Amniotic stem cell (primary cell): ENCODE data around the gene GAREM1.
"Not testable (repeated sequence)": the region's sequence is repeated elsewhere in the genome, so short reads cannot be mapped to it uniquely, and the experiment has no call there.

ENCODE experiments used
- DNase-seq: peaks from one replicate; lab custom pipeline; 2025; lab: John Stamatoyannopoulos, UW

The GAREM1 gene

GRCh38 chr18:32371384-32371783 lies 99.3 kb downstream of the GAREM1 start:
- no peak for DNase-seq

- DNase-seq = no peak
These were observed 101.7 kb downstream of the GAREM1 start for GRCh38 chr18:32368991-32369390.

- no peak for DNase-seq
These were observed 102.5 kb downstream of the GAREM1 start for GRCh38 chr18:32368170-32368569.

GRCh38 chr18:32366586-32367538 lies 103.8 kb downstream of the GAREM1 start:
- no peak for DNase-seq

GRCh38 chr18:32362484-32362883 lies 108.2 kb downstream of the GAREM1 start:
- DNase-seq = no peak

- DNase-seq = no peak
These were observed 109.9 kb downstream of the GAREM1 start for GRCh38 chr18:32360682-32361345.

- DNase-seq = no peak
These were observed 112.2 kb downstream of the GAREM1 start for GRCh38 chr18:32358529-32358928.

GRCh38 chr18:32358075-32358474 lies 112.6 kb downstream of the GAREM1 start:
- DNase-seq = no peak

- no peak for DNase-seq
These were observed 114.8 kb downstream of the GAREM1 start for GRCh38 chr18:32355896-32356295.

GRCh38 chr18:32354518-32354917 lies 116.2 kb downstream of the GAREM1 start:
- DNase-seq = no peak

GRCh38 chr18:32353257-32353656 lies 117.4 kb downstream of the GAREM1 start:
- DNase-seq = no peak

- no peak for DNase-seq
These were observed 119.7 kb downstream of the GAREM1 start for GRCh38 chr18:32351032-32351431.

- DNase-seq = peak; percentile 83
These were observed 120.8 kb downstream of the GAREM1 start for GRCh38 chr18:32349728-32350395.

GRCh38 chr18:32346671-32347070 lies 124.0 kb downstream of the GAREM1 start:
- no peak for DNase-seq

GRCh38 chr18:32343634-32344033 lies 127.0 kb downstream of the GAREM1 start:
- DNase-seq = no peak

GRCh38 chr18:32341112-32341511 lies 129.6 kb downstream of the GAREM1 start:
- not testable (repeated sequence) for DNase-seq

- DNase-seq = no peak
These were observed 131.6 kb downstream of the GAREM1 start for GRCh38 chr18:32339045-32339444.

GRCh38 chr18:32337821-32338220 lies 132.9 kb downstream of the GAREM1 start:
- DNase-seq = no peak

- no peak for DNase-seq
These were observed 133.3 kb downstream of the GAREM1 start for GRCh38 chr18:32337347-32337746.

- DNase-seq = no peak
These were observed 135.5 kb downstream of the GAREM1 start for GRCh38 chr18:32335228-32335627.

GRCh38 chr18:32333781-32334180 lies 136.9 kb downstream of the GAREM1 start:
- DNase-seq = no peak

GRCh38 chr18:32332708-32333107 lies 138.0 kb downstream of the GAREM1 start:
- no peak for DNase-seq

- DNase-seq = no peak
These were observed 141.7 kb downstream of the GAREM1 start for GRCh38 chr18:32328974-32329373.
